IMR-90 (cell line): ENCODE measurements around the gene CARD19. TPM values are rescaled to one million over a fixed set of nuclear protein-coding genes. Genes with fewer than 3 reads are reported as not detected.

Experiments
- ATAC-seq: fragments of 200-7000 bp; cut with Tn5 transposase; 2 replicates; pipeline ENCODE4 v1.9.1; 2020; ENCODE audit warnings: low read depth, mild to moderate bottlenecking, moderate library complexity
- BruUV-seq: library from RNA; stranded (reverse); fragments of 400-500 nt; replicated peaks from 2 replicates; lab custom pipeline; 2021; lab: Mats Ljungman, UMichigan
- CTCF ChIA-PET: fragments of 300-600 bp; formaldehyde crosslinking; extraction: SDS; loops from one replicate; lab custom pipeline; 2021; ENCODE audit warnings: antibody characterized with exemption; lab: Yijun Ruan, JAX
- POLR2A ChIA-PET: fragments of 300-600 bp; sonication (Branson Sonifier 250); formaldehyde crosslinking; loops from one replicate; lab custom pipeline; 2022; ENCODE audit warnings: antibody characterized with exemption; ENCODE audit not compliant: unreplicated experiment; lab: Charles Lee
- DNase-seq: peaks from one replicate; pipeline ENCODE4 v3.0.0; 2013
- H2AFZ ChIP-seq: replicated peaks from 2 replicates; pipeline ENCODE3; 2013; ENCODE audit warnings: low read length, mild to moderate bottlenecking; ENCODE audit not compliant: poor library complexity
- H2AK5ac ChIP-seq: 2 replicates; pipeline ENCODE4 v1.6.1; 2013; ENCODE audit warnings: low read depth, low read length, inconsistent platforms
- H2AK9ac ChIP-seq: replicated peaks from 2 replicates; pipeline ENCODE3; 2013; ENCODE audit warnings: mild to moderate bottlenecking, low read depth, low read length, moderate library complexity; ENCODE audit not compliant: poor library complexity
- H2BK120ac ChIP-seq: 2 replicates; pipeline ENCODE4 v1.6.1; 2013; ENCODE audit warnings: low read depth, low read length, inconsistent platforms
- H2BK15ac ChIP-seq: 3 replicates; pipeline ENCODE4 v1.6.1; 2013; ENCODE audit warnings: low read depth, low read length, inconsistent platforms
- H2BK20ac ChIP-seq: 2 replicates; pipeline ENCODE4 v1.6.1; 2013; ENCODE audit warnings: low read depth, mild to moderate bottlenecking, inconsistent platforms, low read length, moderate library complexity
- H2BK5ac ChIP-seq: 2 replicates; pipeline ENCODE4 v1.6.1; 2013; ENCODE audit warnings: mild to moderate bottlenecking, low read depth, low read length, inconsistent platforms; ENCODE audit not compliant: poor library complexity, severe bottlenecking
- H3K14ac ChIP-seq: replicated peaks from 2 replicates; pipeline ENCODE4 v1.6.1; 2013; ENCODE audit warnings: low read depth, low read length, inconsistent platforms
- H3K18ac ChIP-seq: 2 replicates; pipeline ENCODE4 v1.6.1; 2013; ENCODE audit warnings: low read depth, low read length, control low read depth
- H3K23ac ChIP-seq: 2 replicates; pipeline ENCODE4 v1.6.1; 2013; ENCODE audit warnings: low read depth, low read length, inconsistent platforms
- H3K27ac ChIP-seq: 2 replicates; pipeline ENCODE4 v1.5.1; 2013; ENCODE audit warnings: mild to moderate bottlenecking, control low read depth, low read length; ENCODE audit not compliant: insufficient read depth
- H3K27me3 ChIP-seq: 2 replicates; pipeline ENCODE4 v1.6.1; 2013; ENCODE audit warnings: low read length; ENCODE audit not compliant: control insufficient read depth, insufficient read depth
- H3K36me3 ChIP-seq: 2 replicates; pipeline ENCODE4 v1.6.1; 2013; ENCODE audit warnings: low read length, mixed read lengths; ENCODE audit not compliant: control insufficient read depth, insufficient read depth
- H3K4ac ChIP-seq: 2 replicates; pipeline ENCODE4 v1.6.1; 2013; ENCODE audit warnings: low read depth, low read length, inconsistent platforms
- H3K4me1 ChIP-seq: 2 replicates; pipeline ENCODE4 v1.6.1; 2013; ENCODE audit warnings: low read length, mixed read lengths; ENCODE audit not compliant: control insufficient read depth, insufficient read depth
- H3K4me2 ChIP-seq: 2 replicates; pipeline ENCODE4 v1.6.1; 2013; ENCODE audit warnings: low read depth, mild to moderate bottlenecking, control low read depth, low read length, moderate library complexity
- H3K4me3 ChIP-seq: 2 replicates; pipeline ENCODE4 v1.5.1; 2013; ENCODE audit warnings: low read depth, mild to moderate bottlenecking, control low read depth, low read length, moderate library complexity; ENCODE audit not compliant: insufficient read depth
- H3K56ac ChIP-seq: 2 replicates; pipeline ENCODE4 v1.6.1; 2013; ENCODE audit warnings: low read length, inconsistent platforms; ENCODE audit not compliant: insufficient read depth; ENCODE audit errors: extremely low read depth
- H3K79me1 ChIP-seq, 2 experiments: 2 replicates each; pipeline ENCODE4 v1.6.1; 2013; ENCODE audit warnings: low read length in 2 of 2, inconsistent platforms in 1 of 2, low read depth in 1 of 2
- H3K9ac ChIP-seq: 2 replicates; pipeline ENCODE4 v1.6.1; 2013; ENCODE audit warnings: low read depth, low read length, control low read depth
- H3K9me1 ChIP-seq: 2 replicates; pipeline ENCODE4 v1.6.1; 2013; ENCODE audit warnings: low read length, inconsistent platforms; ENCODE audit not compliant: insufficient read depth
- H3K9me3 ChIP-seq: 2 replicates; pipeline ENCODE4 v1.6.1; 2013; ENCODE audit warnings: low read length; ENCODE audit not compliant: control insufficient read depth, insufficient read depth
- H4K20me1 ChIP-seq: 2 replicates; pipeline ENCODE4 v1.6.1; 2013; ENCODE audit warnings: low read length, inconsistent platforms; ENCODE audit not compliant: insufficient read depth
- H4K5ac ChIP-seq: 2 replicates; pipeline ENCODE4 v1.6.1; 2013; ENCODE audit warnings: mild to moderate bottlenecking, low read depth, low read length, control low read depth
- H4K8ac ChIP-seq, 2 experiments: 2 replicates each; pipeline ENCODE4 v1.6.1; 2013; ENCODE audit warnings: low read depth in 2 of 2, low read length in 2 of 2, control low read depth in 1 of 2, inconsistent platforms in 1 of 2
- H4K91ac ChIP-seq: 2 replicates; pipeline ENCODE4 v1.6.1; 2013; ENCODE audit warnings: low read depth, low read length, inconsistent platforms; ENCODE audit not compliant: insufficient read depth
- CEBPB ChIP-seq: IDR thresholded peaks from 2 replicates; pipeline ENCODE4 v1.6.1; 2012; ENCODE audit warnings: low read depth, low read length, improper control_type of control experiment
- CHD1 ChIP-seq: IDR thresholded peaks from 2 replicates; pipeline ENCODE4 v1.6.1; 2012; ENCODE audit warnings: low read depth, low read length, improper control_type of control experiment
- ELK1 ChIP-seq: fragments of 150-350 bp; IDR thresholded peaks from 2 replicates; pipeline ENCODE4 v1.6.1; 2016; ENCODE audit warnings: low read depth, mild to moderate bottlenecking, low read length, moderate library complexity, borderline replicate concordance
- FOS ChIP-seq: fragments of 150-350 bp; IDR thresholded peaks from 2 replicates; pipeline ENCODE4 v1.6.1; 2016; ENCODE audit warnings: low read depth, low read length
- MAFK ChIP-seq: IDR thresholded peaks from 2 replicates; pipeline ENCODE4 v1.6.1; 2012; ENCODE audit warnings: low read depth, low read length, improper control_type of control experiment
- MAZ ChIP-seq: IDR thresholded peaks from 2 replicates; pipeline ENCODE4 v1.6.1; 2012; ENCODE audit warnings: low read depth, mild to moderate bottlenecking, low read length, improper control_type of control experiment, moderate library complexity, borderline replicate concordance
- MXI1 ChIP-seq: IDR thresholded peaks from 2 replicates; pipeline ENCODE4 v1.6.1; 2012; ENCODE audit warnings: low read depth, mild to moderate bottlenecking, low read length, moderate library complexity, borderline replicate concordance
- POLR2A ChIP-seq: IDR thresholded peaks from 2 replicates; pipeline ENCODE4 v1.6.1; 2012; ENCODE audit warnings: mild to moderate bottlenecking, low read depth, low read length
- RAD21 ChIP-seq: IDR thresholded peaks from 2 replicates; pipeline ENCODE4 v1.6.1; 2012; ENCODE audit warnings: low read length, improper control_type of control experiment
- RCOR1 ChIP-seq: IDR thresholded peaks from 2 replicates; pipeline ENCODE4 v1.6.1; 2012; ENCODE audit warnings: mild to moderate bottlenecking, low read length, improper control_type of control experiment; ENCODE audit not compliant: insufficient replicate concordance
- RFX5 ChIP-seq: IDR thresholded peaks from 2 replicates; pipeline ENCODE4 v1.8.0; 2012; ENCODE audit warnings: low read depth, mild to moderate bottlenecking, low read length, moderate library complexity
- SMC3 ChIP-seq: fragments of 150-350 bp; IDR thresholded peaks from 2 replicates; pipeline ENCODE4 v1.6.1; 2016; ENCODE audit warnings: low read depth, mild to moderate bottlenecking, antibody characterized with exemption, low read length, moderate library complexity
- USF2 ChIP-seq: fragments of 150-350 bp; IDR thresholded peaks from 2 replicates; pipeline ENCODE4 v1.6.1; 2017; ENCODE audit warnings: mild to moderate bottlenecking, antibody characterized with exemption, low read length, low read depth
- WGBS, 2 experiments: methylation state at CpG; one replicate each; pipeline versions ENCODE4 v1.1.5 to v1.1.7; 2013; ENCODE audit warnings: missing lambda C conversion rate in 2 of 2; ENCODE audit not compliant: insufficient read length in 1 of 2; ENCODE audit errors: extremely low coverage in 2 of 2; 5-methylcytosine and 5-hydroxymethylcytosine counted together
- dilution Hi-C: fragments of 300-500 bp; cut with HindIII; formaldehyde crosslinking; loops from one replicate; pipeline ENCODE4 v1.14.3; 2018; ENCODE audit warnings: low sequenced_read_pairs; ENCODE audit not compliant: unreplicated experiment
- in situ Hi-C: fragments of 300-500 bp; cut with MboI; formaldehyde crosslinking; loops from 3 replicates; pipeline ENCODE4 v1.14.3; 2019; ENCODE audit warnings: low sequenced_read_pairs, inconsistent platforms, mixed read lengths
- intact Hi-C: fragments of 100-400 bp; cut with micrococcal nuclease; formaldehyde crosslinking; loops from 2 replicates; pipeline ENCODE4 v1.10.0; 2022
- polyA plus RNA-seq, 3 experiments: library from polyadenylated mRNA; depleted of rRNA; stranded (reverse); fragments of >200 nt; gene quantifications; 2 replicates each; pipeline ENCODE4 v1.2.3, GENCODE V29; 2012; ENCODE audit warnings: low replicate concordance in 1 of 3
- total RNA-seq: library from RNA; depleted of rRNA; stranded (reverse); fragments of >200 nt; gene quantifications from 2 replicates; pipeline ENCODE4 v1.2.3, GENCODE V29; 2012
- TF ChIP-seq, protein P1 (sequence below): conservative IDR thresholded peaks from 2 replicates; pipeline ENCODE4 v1.5.1; 2012; ENCODE audit warnings: mild to moderate bottlenecking, low read depth, low read length, improper control_type of control experiment

The CARD19 gene
- total and polyA plus RNA-seq, 2 of the 4 experiments (the other 2 are of a cell fraction), result 17.4 to 111 TPM

DNA sequence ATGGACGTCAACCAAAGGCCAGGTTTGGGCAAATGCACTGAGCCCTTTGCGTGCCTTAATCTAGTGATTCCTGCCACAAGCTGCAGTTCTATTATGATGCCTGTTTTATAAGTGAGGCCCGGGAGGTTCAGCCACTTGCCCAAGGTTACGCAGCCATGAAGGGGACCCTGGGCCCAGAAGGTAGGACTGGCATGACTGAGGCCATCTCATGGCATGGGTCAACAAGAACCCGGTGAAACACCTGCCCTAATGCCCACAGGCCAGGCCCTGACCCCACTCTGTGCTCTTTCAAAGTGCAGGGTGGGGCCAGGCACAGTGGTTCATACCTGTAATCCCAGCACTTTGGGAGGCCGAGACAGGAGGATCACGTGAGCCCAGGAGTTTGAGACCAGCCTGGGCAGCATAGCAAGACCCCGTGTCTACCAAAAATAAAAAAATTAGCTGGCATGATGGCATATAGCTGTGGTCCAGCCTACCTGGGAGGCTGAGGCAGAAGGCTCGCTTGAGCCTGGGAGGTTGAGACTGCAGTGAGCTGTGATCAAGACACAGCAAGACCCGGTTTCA lies 29.4 kb downstream of the CARD19 start:
- POLR2A ChIA-PET, result no interaction called here
- intact Hi-C loops (no loop called here), dilution Hi-C loops (no loop called here)

More for the DNA sequence above, 29.4 kb downstream of the CARD19 start:
- H2AK9ac ChIP-seq, result no peak overlapping the region
- H3K79me1 ChIP-seq, result peaks cover 11 to 53% of the 10 kb centered on the region in 2 experiments
- no peak overlapping the region for H3K27ac ChIP-seq
- no peak overlapping the region for H2BK15ac ChIP-seq
- H4K20me1 ChIP-seq, result peaks cover 24% of the 10 kb centered on the region
- H3K23ac ChIP-seq, result no peak overlapping the region
- no peaks in the 10 kb centered on the region for H3K27me3 ChIP-seq
- no peak overlapping the region for H3K4me3 ChIP-seq
- TF ChIP-seq RAD21, result no peak
- TF ChIP-seq RFX5, result no peak
- no peak for TF ChIP-seq SMC3
- no peak for TF ChIP-seq RCOR1
- TF ChIP-seq FOS, result no peak
- TF ChIP-seq USF2, result no peak
- TF ChIP-seq MAZ, result no peak
- TF ChIP-seq MAFK, result no peak
- no peak for TF ChIP-seq ELK1
- TF ChIP-seq, protein P1, sequence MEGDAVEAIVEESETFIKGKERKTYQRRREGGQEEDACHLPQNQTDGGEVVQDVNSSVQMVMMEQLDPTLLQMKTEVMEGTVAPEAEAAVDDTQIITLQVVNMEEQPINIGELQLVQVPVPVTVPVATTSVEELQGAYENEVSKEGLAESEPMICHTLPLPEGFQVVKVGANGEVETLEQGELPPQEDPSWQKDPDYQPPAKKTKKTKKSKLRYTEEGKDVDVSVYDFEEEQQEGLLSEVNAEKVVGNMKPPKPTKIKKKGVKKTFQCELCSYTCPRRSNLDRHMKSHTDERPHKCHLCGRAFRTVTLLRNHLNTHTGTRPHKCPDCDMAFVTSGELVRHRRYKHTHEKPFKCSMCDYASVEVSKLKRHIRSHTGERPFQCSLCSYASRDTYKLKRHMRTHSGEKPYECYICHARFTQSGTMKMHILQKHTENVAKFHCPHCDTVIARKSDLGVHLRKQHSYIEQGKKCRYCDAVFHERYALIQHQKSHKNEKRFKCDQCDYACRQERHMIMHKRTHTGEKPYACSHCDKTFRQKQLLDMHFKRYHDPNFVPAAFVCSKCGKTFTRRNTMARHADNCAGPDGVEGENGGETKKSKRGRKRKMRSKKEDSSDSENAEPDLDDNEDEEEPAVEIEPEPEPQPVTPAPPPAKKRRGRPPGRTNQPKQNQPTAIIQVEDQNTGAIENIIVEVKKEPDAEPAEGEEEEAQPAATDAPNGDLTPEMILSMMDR, result no peak
- no peak for TF ChIP-seq MXI1
- TF ChIP-seq POLR2A, result no peak
- no peak for TF ChIP-seq CEBPB
- no peak for TF ChIP-seq CHD1
- CTCF ChIA-PET, result interaction anchor here (0.9 kb wide), 1 partner anchor 17 kb away, joined by 5 read pairs; no protein-coding TSS in a partner anchor
- in situ Hi-C loops, result no loop called here
- peaks cover 23% of the 10 kb centered on the region for H3K36me3 ChIP-seq
- H4K8ac ChIP-seq, result no peak overlapping the region
- H2AFZ ChIP-seq, result no peak overlapping the region
- no peak overlapping the region for H3K56ac ChIP-seq
- no peak overlapping the region for H3K9ac ChIP-seq
- WGBS, 2 experiments, result 97% methylated on average over 6 of the region's 10 CpGs; no CpG with 5 or more reads in 1 of the 2 experiments
- no TSS peak for BruUV-seq
- ATAC-seq (no peak), DNase-seq (no peak)
- H3K4ac ChIP-seq, result no peak overlapping the region
- H4K5ac ChIP-seq, result no peak overlapping the region
- no peak overlapping the region for H4K91ac ChIP-seq
- H3K4me2 ChIP-seq, result no peak overlapping the region
- H3K4me1 ChIP-seq, result peaks cover 19% of the 10 kb centered on the region
- H3K9me1 ChIP-seq, result peaks cover 13% of the 10 kb centered on the region
- H3K14ac ChIP-seq, result no peak overlapping the region
- H3K18ac ChIP-seq, result no peak overlapping the region
- H2BK120ac ChIP-seq, result no peak overlapping the region
- no peak overlapping the region for H2BK20ac ChIP-seq
- no peak overlapping the region for H2BK5ac ChIP-seq
- H3K9me3 ChIP-seq, result no peaks in the 10 kb centered on the region
- no peak overlapping the region for H2AK5ac ChIP-seq
